Brain microvascular endothelial cell (primary cell): ENCODE measurements around the gene CRAMP1.
A peak's percentile ranks its signal among the peaks of the same experiment; 100 is the strongest.

Source experiments
- DNase-seq: peaks from one replicate; pipeline ENCODE4 v3.0.0-alpha.2; 2020
- H3K27ac ChIP-seq: fragments of 250-450 bp; sonication (Bioruptor Pico); 2 replicates; pipeline ENCODE4 v1.5.1; 2020; ENCODE audit warnings: mild to moderate bottlenecking, moderate library complexity
- H3K27me3 ChIP-seq: fragments of 250-450 bp; sonication (Bioruptor Pico); replicated peaks from 2 replicates; pipeline ENCODE4 v1.5.1; 2020; ENCODE audit warnings: mild to moderate bottlenecking
- H3K36me3 ChIP-seq: fragments of 250-450 bp; sonication (Bioruptor Pico); replicated peaks from 2 replicates; pipeline ENCODE4 v1.5.1; 2020; ENCODE audit warnings: mild to moderate bottlenecking
- H3K4me3 ChIP-seq: 2 replicates; pipeline ENCODE4 v1.5.1; 2011; ENCODE audit warnings: low read depth, mild to moderate bottlenecking, control low read depth, low read length, moderate library complexity
- CTCF ChIP-seq: IDR thresholded peaks from 2 replicates; pipeline ENCODE4 v1.5.1; 2011; ENCODE audit warnings: low read depth, mild to moderate bottlenecking, moderate library complexity, low read length, control low read depth, inconsistent platforms; ENCODE audit errors: missing control alignments
- in situ Hi-C: cut with HindIII; loops from 2 replicates; pipeline ENCODE4 v1.10.0; 2017; ENCODE audit warnings: low sequenced_read_pairs, low pct_ligation_motif_present

Gene CRAMP1

GRCh38 chr16:1723450-1724147 is 111.4 kb downstream of the CRAMP1 start:
- TF ChIP-seq CTCF: peak; percentile 79
- H3K36me3 ChIP-seq: peaks cover 26% of the 10 kb centered on the region
- DNase-seq: peak; percentile 49
- H3K27ac ChIP-seq: no peak overlapping the region
- in situ Hi-C loops: no loop called here
- no peak overlapping the region for H3K4me3 ChIP-seq
- H3K27me3 ChIP-seq: no peaks in the 10 kb centered on the region

- TF ChIP-seq CTCF: no peak
- DNase-seq: no peak
- in situ Hi-C loops: no loop called here
- no peak overlapping the region for H3K4me3 ChIP-seq
- no peak overlapping the region for H3K27ac ChIP-seq
- no peaks in the 10 kb centered on the region for H3K27me3 ChIP-seq
- peaks cover 33% of the 10 kb centered on the region for H3K36me3 ChIP-seq
Observed at GRCh38 chr16:1724491-1724890, 112.3 kb downstream of the CRAMP1 start.

GRCh38 chr16:1726661-1727502 is 114.7 kb downstream of the CRAMP1 start:
- TF ChIP-seq CTCF: no peak
- DNase-seq: no peak
- in situ Hi-C loops: no loop called here
- Histone ChIP-seq H3K27me3 (no peaks in the 10 kb centered on the region), H3K27ac (no peak overlapping the region), H3K4me3 (no peak overlapping the region), H3K36me3 (peaks cover 43% of the 10 kb centered on the region)
